ENCODE measurements around the gene CFDP1. TPM values are rescaled to one million over a fixed set of nuclear protein-coding genes. Genes with fewer than 3 reads are reported as not detected.
"Not testable (repeated sequence)": the region's sequence is repeated elsewhere in the genome, so short reads cannot be mapped to it uniquely, and the experiment has no call there.

CFDP1 gene
- total RNA-seq, 1 experiment from 2014 or later: 32.1 TPM

- H3K4me2 ChIP-seq (ENCODE audit: low read length): no peak overlapping the region
Measured at GRCh38 chr16:75272097-75272551, 161.2 kb downstream of the CFDP1 start.

GRCh38 chr16:75271441-75272096, 161.7 kb downstream of the CFDP1 start:
- ATAC-seq: no peak
- POLR2A ChIA-PET (ENCODE audit: unreplicated experiment): no interaction called here

More at GRCh38 chr16:75272097-75272551, 161.2 kb downstream of the CFDP1 start:
- ATAC-seq: no peak
- H3K9me3 ChIP-seq (ENCODE audit: low read length): no peaks in the 10 kb centered on the region
- no peaks in the 10 kb centered on the region for H4K20me1 ChIP-seq (ENCODE audit: low read length)
- peaks cover 16% of the 10 kb centered on the region for H3K4me1 ChIP-seq (ENCODE audit: insufficient read depth, low read length)
- intact Hi-C loops (cut with micrococcal nuclease): no loop called here
- H3K4me3 ChIP-seq (ENCODE audit: low read length): no peak overlapping the region
- no peaks in the 10 kb centered on the region for H3K27me3 ChIP-seq (ENCODE audit: low read length)
- H3K27ac ChIP-seq (ENCODE audit: low read length): no peak overlapping the region
- ChIA-PET POLR2A (ENCODE audit: unreplicated experiment) (no interaction called here), CTCF (no interaction called here)
- no peaks in the 10 kb centered on the region for H3K9me2 ChIP-seq (replicated peaks; ENCODE audit: low read length)
- no peak overlapping the region for H3K9ac ChIP-seq (ENCODE audit: low read length)
- no peak for DNase-seq
- H3K36me3 ChIP-seq (ENCODE audit: low read depth, low read length): no peaks in the 10 kb centered on the region
- TF ChIP-seq EZH2phosphoT487 (IDR thresholded peaks at IDR 0.05; ENCODE audit: borderline replicate concordance, low read length): no peak
- no peaks in the 10 kb centered on the region for H3F3A ChIP-seq (ENCODE audit: low read length, unreplicated experiment)
- no peaks in the 10 kb centered on the region for H3K79me2 ChIP-seq (ENCODE audit: low read length)
- H2AFZ ChIP-seq (ENCODE audit: low read length): no peak overlapping the region
- BruUV-seq (replicated peaks): no TSS peak

DNA sequence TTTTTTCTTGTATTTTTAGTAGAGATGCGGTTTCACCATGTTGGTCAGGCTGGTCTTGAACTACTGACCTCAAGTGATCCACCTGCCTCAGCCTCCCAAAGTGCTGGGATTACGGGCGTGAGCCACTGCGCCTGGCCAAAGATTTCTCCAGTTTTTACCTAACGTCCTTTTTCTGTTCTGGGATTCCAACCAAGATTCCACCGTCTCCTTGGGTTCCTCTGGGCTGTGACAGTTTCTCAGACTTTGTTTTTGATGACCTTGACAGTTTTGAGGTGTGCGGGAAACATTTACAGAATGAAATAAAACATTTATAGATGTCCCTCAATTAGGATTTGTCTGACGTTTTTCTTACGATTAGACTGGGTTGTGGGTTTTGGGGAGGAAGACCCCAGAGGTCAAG, 163.9 kb downstream of the CFDP1 start:
- intact Hi-C loops (cut with micrococcal nuclease); ATAC-seq; H3K27me3 ChIP-seq (ENCODE audit: low read length); H2AFZ ChIP-seq (ENCODE audit: low read length); H3K36me3 ChIP-seq (ENCODE audit: low read depth, low read length); H3K27ac ChIP-seq (ENCODE audit: low read length); H3K9me2 ChIP-seq (replicated peaks; ENCODE audit: low read length); H4K20me1 ChIP-seq (ENCODE audit: low read length); DNase-seq; H3F3A ChIP-seq (ENCODE audit: low read length, unreplicated experiment); POLR2A ChIA-PET (ENCODE audit: unreplicated experiment); H3K9ac ChIP-seq (ENCODE audit: low read length); H3K4me3 ChIP-seq (ENCODE audit: low read length); H3K9me3 ChIP-seq (ENCODE audit: low read length); CTCF ChIA-PET; BruUV-seq (replicated peaks); H3K4me2 ChIP-seq (ENCODE audit: low read length): not testable (repeated sequence)
- Histone ChIP-seq H3K79me2 (ENCODE audit: low read length) (peaks cover 13% of the 10 kb centered on the region), H3K4me1 (ENCODE audit: insufficient read depth, low read length) (peaks cover 29% of the 10 kb centered on the region)

More at GRCh38 chr16:75271441-75272096, 161.7 kb downstream of the CFDP1 start:
- DNase-seq: no peak
- no peak overlapping the region for H2AFZ ChIP-seq (ENCODE audit: low read length)
- CTCF ChIA-PET: no interaction called here
- intact Hi-C loops (cut with micrococcal nuclease): no loop called here
- no peaks in the 10 kb centered on the region for H4K20me1 ChIP-seq (ENCODE audit: low read length)
- H3K9me3 ChIP-seq (ENCODE audit: low read length): no peaks in the 10 kb centered on the region
- H3K9ac ChIP-seq (ENCODE audit: low read length): no peak overlapping the region
- no peak overlapping the region for H3K27ac ChIP-seq (ENCODE audit: low read length)
- no TSS peak for BruUV-seq (replicated peaks)
- H3K4me2 ChIP-seq (ENCODE audit: low read length): no peak overlapping the region
- H3F3A ChIP-seq (ENCODE audit: low read length, unreplicated experiment): no peaks in the 10 kb centered on the region
- TF ChIP-seq EZH2 (IDR thresholded peaks at IDR 0.05; ENCODE audit: low read length, unreplicated experiment) (no peak), EZH2phosphoT487 (IDR thresholded peaks at IDR 0.05; ENCODE audit: borderline replicate concordance, low read length) (no peak), CTCF (conservative IDR thresholded peaks at IDR 0.05; ENCODE audit: low read depth, low read length) (no peak)
- no peaks in the 10 kb centered on the region for H3K9me2 ChIP-seq (replicated peaks; ENCODE audit: low read length)
- H3K27me3 ChIP-seq (ENCODE audit: low read length): no peaks in the 10 kb centered on the region
- H3K4me3 ChIP-seq (ENCODE audit: low read length): no peak overlapping the region
- peaks cover 17% of the 10 kb centered on the region for H3K4me1 ChIP-seq (ENCODE audit: insufficient read depth, low read length)
- no peaks in the 10 kb centered on the region for H3K79me2 ChIP-seq (ENCODE audit: low read length)
- H3K36me3 ChIP-seq (ENCODE audit: low read depth, low read length): no peaks in the 10 kb centered on the region

Data from PC-3 (cell line).